WI38 (cell line): Measurements from ENCODE around the gene C1QTNF9.
"Not testable (repeated sequence)": the region's sequence is repeated elsewhere in the genome, so short reads cannot be mapped to it uniquely, and the experiment has no call there.

Experiments
- H3K4me3 ChIP-seq: 2 replicates; pipeline ENCODE4 v1.5.1; 2011; ENCODE audit warnings: low read depth, mild to moderate bottlenecking, control low read depth, low read length
- TF ChIP-seq, protein P1 (sequence below): IDR thresholded peaks from 2 replicates; pipeline ENCODE4 v1.5.1; 2012; ENCODE audit warnings: low read depth, mild to moderate bottlenecking, control low read depth, low read length

Gene C1QTNF9

GRCh38 chr13:24328145-24328544, 18.8 kb downstream of the C1QTNF9 start:
- H3K4me3 ChIP-seq, result no peak overlapping the region
- TF ChIP-seq, protein P1, sequence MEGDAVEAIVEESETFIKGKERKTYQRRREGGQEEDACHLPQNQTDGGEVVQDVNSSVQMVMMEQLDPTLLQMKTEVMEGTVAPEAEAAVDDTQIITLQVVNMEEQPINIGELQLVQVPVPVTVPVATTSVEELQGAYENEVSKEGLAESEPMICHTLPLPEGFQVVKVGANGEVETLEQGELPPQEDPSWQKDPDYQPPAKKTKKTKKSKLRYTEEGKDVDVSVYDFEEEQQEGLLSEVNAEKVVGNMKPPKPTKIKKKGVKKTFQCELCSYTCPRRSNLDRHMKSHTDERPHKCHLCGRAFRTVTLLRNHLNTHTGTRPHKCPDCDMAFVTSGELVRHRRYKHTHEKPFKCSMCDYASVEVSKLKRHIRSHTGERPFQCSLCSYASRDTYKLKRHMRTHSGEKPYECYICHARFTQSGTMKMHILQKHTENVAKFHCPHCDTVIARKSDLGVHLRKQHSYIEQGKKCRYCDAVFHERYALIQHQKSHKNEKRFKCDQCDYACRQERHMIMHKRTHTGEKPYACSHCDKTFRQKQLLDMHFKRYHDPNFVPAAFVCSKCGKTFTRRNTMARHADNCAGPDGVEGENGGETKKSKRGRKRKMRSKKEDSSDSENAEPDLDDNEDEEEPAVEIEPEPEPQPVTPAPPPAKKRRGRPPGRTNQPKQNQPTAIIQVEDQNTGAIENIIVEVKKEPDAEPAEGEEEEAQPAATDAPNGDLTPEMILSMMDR, result no peak

- TF ChIP-seq, protein P1, result no peak
- H3K4me3 ChIP-seq, result no peak overlapping the region
Observed at GRCh38 chr13:24338721-24339120, 29.3 kb downstream of the C1QTNF9 start.

DNA sequence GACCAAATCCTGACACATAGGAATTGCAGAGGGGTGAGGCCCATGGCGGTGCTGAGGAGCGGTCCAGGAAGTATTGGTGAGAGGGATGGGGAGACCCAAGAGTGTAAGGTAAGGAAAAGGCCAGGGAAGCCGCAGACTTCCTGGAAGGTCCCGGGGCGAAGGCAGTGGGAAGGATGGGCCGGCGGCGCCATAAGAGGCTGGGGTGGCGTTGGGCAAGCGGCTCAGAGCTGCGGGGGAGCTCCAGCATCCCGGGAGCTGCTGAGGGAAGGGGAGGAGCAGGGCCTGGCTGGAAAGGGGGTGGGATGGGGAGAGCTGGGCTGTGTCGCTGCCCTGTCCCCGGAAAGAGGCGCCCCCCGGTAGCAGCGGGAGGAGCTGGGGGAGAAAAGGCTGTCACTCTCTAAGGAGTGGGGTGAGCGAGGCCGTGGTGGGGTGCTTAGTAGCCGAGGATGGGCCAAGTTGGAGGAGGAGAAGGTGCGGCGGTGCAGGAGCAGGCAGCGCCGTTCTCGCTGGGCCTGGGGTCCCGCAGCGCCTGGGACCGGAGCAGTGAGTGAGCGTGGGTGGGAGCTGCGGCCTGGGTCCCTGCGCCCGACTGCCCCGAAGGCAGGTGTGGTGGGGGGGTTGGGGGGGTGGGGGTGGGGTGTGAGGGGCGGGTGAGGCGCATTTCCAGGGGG, 30.7 kb downstream of the C1QTNF9 start:
- H3K4me3 ChIP-seq, result no peak overlapping the region
- TF ChIP-seq, protein P1, result no peak

DNA sequence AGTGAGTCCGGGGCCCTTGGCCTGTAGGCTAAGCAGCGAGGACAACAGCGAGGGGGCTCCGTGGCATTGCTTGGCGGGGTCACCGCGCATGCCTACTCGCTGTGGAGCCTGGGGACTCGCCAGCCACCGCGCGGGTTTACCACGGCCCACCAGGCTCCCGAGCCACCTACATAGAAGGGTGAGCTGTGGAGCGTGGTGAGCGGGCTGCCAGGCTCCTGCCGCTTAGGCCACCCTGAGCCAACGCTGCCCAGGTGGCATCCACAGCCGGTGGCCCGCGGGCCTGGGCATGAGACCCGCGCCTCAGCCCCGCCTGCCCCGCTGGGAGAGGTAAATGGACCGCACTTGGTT, 31.2 kb downstream of the C1QTNF9 start:
- H3K4me3 ChIP-seq, result no peak overlapping the region
- TF ChIP-seq, protein P1, result no peak

GRCh38 chr13:24341439-24341838, 32.1 kb downstream of the C1QTNF9 start:
- no peak overlapping the region for H3K4me3 ChIP-seq
- TF ChIP-seq, protein P1, result no peak

DNA sequence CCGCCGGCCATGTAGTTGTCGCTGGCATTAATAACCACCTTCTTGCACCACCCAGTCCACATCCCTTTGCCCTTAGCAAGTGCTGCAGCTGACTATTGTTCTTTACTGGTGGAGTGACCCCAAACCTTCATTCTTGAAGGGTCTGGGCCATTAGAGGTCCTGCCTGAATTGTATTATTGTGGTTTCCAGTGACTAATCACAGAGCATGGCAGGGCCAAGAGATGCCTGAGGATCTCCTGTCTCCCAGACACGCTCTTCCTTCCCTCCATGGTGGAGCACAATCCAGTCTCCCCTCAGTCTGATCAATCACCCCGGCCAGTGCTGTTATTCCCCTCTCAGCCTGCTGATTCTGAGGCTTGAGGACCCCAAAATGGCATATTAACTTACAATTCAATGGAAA, 39.0 kb downstream of the C1QTNF9 start:
- H3K4me3 ChIP-seq, result no peak overlapping the region
- TF ChIP-seq, protein P1, result no peak

- TF ChIP-seq, protein P1, result no peak
- H3K4me3 ChIP-seq, result no peak overlapping the region
Observed at GRCh38 chr13:24348797-24349515, 39.6 kb downstream of the C1QTNF9 start.

DNA sequence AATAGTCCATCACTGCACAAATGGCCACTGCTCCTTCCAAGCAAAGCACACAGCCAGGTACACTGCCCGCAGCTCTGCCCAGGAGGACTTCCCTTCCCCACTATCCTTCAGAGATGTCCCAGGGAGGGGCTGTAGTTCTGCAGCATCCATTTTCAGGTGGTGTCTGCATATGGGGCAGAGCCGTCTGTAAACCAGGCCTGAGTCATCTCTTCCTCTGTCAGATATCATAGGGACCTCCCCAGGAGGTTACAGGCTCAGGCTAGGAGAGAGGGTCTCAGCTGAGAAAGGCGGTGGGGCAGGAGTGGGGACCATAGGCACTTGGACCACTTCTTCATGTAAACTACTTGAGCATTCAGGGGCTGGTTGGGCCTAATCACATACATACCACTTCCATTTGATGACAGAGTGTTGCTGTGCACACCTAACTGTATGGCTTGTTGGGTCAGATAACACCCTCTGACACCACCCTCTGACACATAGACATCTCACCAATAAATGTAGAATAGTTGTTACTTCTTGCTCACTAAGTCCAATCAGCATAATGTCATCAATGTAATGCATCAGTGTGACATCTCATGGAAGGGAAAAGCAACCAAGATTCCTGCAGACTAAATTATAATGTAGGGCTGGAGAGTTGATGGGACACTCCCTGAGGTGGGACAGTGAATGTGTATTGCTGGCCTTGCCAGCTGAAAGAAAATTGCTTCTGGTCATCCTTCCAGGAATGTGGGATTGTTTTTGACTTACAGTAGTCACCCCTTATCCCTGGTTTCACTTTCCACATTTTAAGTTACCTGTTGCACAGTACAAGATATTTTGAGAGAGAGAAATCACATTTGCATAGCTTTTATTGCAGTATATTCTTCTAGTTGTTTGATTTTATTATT, 40.6 kb downstream of the C1QTNF9 start:
- not testable (repeated sequence) for H3K4me3 ChIP-seq
